HUES64 (cell line): ENCODE results near the gene RBM5.
A peak's percentile ranks its signal among the peaks of the same experiment; 100 is the strongest.

Experiments
- H3K27ac ChIP-seq: 2 replicates; pipeline ENCODE4 v1.7.0; 2013; ENCODE audit warnings: low read depth, low read length, inconsistent platforms
- H3K27me3 ChIP-seq: 2 replicates; pipeline ENCODE4 v1.6.1; 2013; ENCODE audit warnings: mild to moderate bottlenecking, low read length; ENCODE audit not compliant: insufficient read depth
- H3K36me3 ChIP-seq: 2 replicates; pipeline ENCODE4 v1.6.1; 2013; ENCODE audit warnings: mild to moderate bottlenecking, low read length; ENCODE audit not compliant: insufficient read depth
- H3K4me1 ChIP-seq: 2 replicates; pipeline ENCODE4 v1.6.1; 2013; ENCODE audit warnings: mild to moderate bottlenecking, low read length, moderate library complexity; ENCODE audit not compliant: insufficient read depth
- H3K4me3 ChIP-seq: 2 replicates; pipeline ENCODE4 v1.5.1; 2013; ENCODE audit warnings: mild to moderate bottlenecking, low read length, moderate library complexity
- H3K9ac ChIP-seq: 2 replicates; pipeline ENCODE4 v1.6.1; 2013; ENCODE audit warnings: mild to moderate bottlenecking, low read depth, low read length
- H3K9me3 ChIP-seq: 2 replicates; pipeline ENCODE4 v1.6.1; 2013; ENCODE audit warnings: low read depth, low read length; ENCODE audit not compliant: insufficient read depth
- WGBS: fragments of 150-250, 120-280 bp; methylation state at CpG from one replicate; pipeline ENCODE4 v1.1.7; 2013; ENCODE audit warnings: missing lambda C conversion rate; 5-methylcytosine and 5-hydroxymethylcytosine counted together

Gene RBM5

GRCh38 chr3:50139718-50140423, 51.2 kb downstream of the RBM5 start:
- peaks cover 24% of the 10 kb centered on the region for H3K4me1 ChIP-seq
- WGBS = 92% methylated on average over 13 of the region's 13 CpGs
- H3K27me3 ChIP-seq = no peaks in the 10 kb centered on the region
- no peaks in the 10 kb centered on the region for H3K36me3 ChIP-seq
- no peaks in the 10 kb centered on the region for H3K9me3 ChIP-seq
- no peak overlapping the region for H3K4me3 ChIP-seq
- no peak overlapping the region for H3K27ac ChIP-seq
- no peak overlapping the region for H3K9ac ChIP-seq

GRCh38 chr3:50140990-50141389, 52.3 kb downstream of the RBM5 start:
- Histone ChIP-seq H3K27ac (no peak overlapping the region), H3K36me3 (no peaks in the 10 kb centered on the region), H3K9me3 (no peaks in the 10 kb centered on the region), H3K4me3 (no peak overlapping the region), H3K27me3 (no peaks in the 10 kb centered on the region), H3K9ac (no peak overlapping the region), H3K4me1 (peaks cover 24% of the 10 kb centered on the region)
- 95% methylated on average over 12 of the region's 12 CpGs for WGBS

- peaks cover 15% of the 10 kb centered on the region for H3K4me1 ChIP-seq
- H3K9ac ChIP-seq = no peak overlapping the region
- H3K9me3 ChIP-seq = no peaks in the 10 kb centered on the region
- H3K27ac ChIP-seq = no peak overlapping the region
- no peaks in the 10 kb centered on the region for H3K27me3 ChIP-seq
- no peak overlapping the region for H3K4me3 ChIP-seq
- WGBS = 86% methylated on average over 3 of the region's 3 CpGs
- H3K36me3 ChIP-seq = no peaks in the 10 kb centered on the region
These were observed 57.7 kb downstream of the RBM5 start for GRCh38 chr3:50146316-50146901.

GRCh38 chr3:50147016-50147415, 58.3 kb downstream of the RBM5 start:
- Histone ChIP-seq H3K4me3 (no peak overlapping the region), H3K4me1 (peaks cover 20% of the 10 kb centered on the region), H3K27ac (no peak overlapping the region), H3K9me3 (no peaks in the 10 kb centered on the region), H3K36me3 (no peaks in the 10 kb centered on the region), H3K27me3 (no peaks in the 10 kb centered on the region), H3K9ac (no peak overlapping the region)
- 94% methylated on average over 7 of the region's 7 CpGs for WGBS

- no peaks in the 10 kb centered on the region for H3K36me3 ChIP-seq
- peaks cover 3% of the 10 kb centered on the region; the same call in 1 of the 2 replicates for H3K27me3 ChIP-seq
- peaks cover 20% of the 10 kb centered on the region for H3K4me1 ChIP-seq
- no peak overlapping the region for H3K27ac ChIP-seq
- H3K9me3 ChIP-seq = no peaks in the 10 kb centered on the region
- no peak overlapping the region for H3K4me3 ChIP-seq
- 93% methylated on average over 2 of the region's 2 CpGs for WGBS
- no peak overlapping the region for H3K9ac ChIP-seq
These were observed 58.7 kb downstream of the RBM5 start for GRCh38 chr3:50147447-50147846.

- Histone ChIP-seq H3K9me3 (no peaks in the 10 kb centered on the region), H3K4me3 (no peak overlapping the region), H3K9ac (no peak overlapping the region), H3K36me3 (no peaks in the 10 kb centered on the region), H3K27me3 (peaks cover 4% of the 10 kb centered on the region), H3K27ac (no peak overlapping the region), H3K4me1 (peaks cover 20% of the 10 kb centered on the region)
- WGBS = 75% methylated on average over 6 of the region's 6 CpGs
These were observed 59.1 kb downstream of the RBM5 start for GRCh38 chr3:50147861-50148260.

GRCh38 chr3:50150404-50150750, 61.7 kb downstream of the RBM5 start:
- no peaks in the 10 kb centered on the region for H3K9me3 ChIP-seq
- peaks cover 20% of the 10 kb centered on the region for H3K4me1 ChIP-seq
- H3K4me3 ChIP-seq = no peak overlapping the region
- no peak overlapping the region for H3K9ac ChIP-seq
- no peaks in the 10 kb centered on the region for H3K36me3 ChIP-seq
- no peak overlapping the region for H3K27ac ChIP-seq
- H3K27me3 ChIP-seq = peaks cover 21% of the 10 kb centered on the region
- 71% methylated on average over 1 of the region's 1 CpG for WGBS

GRCh38 chr3:50150863-50151686, 62.4 kb downstream of the RBM5 start:
- H3K9ac ChIP-seq = no peak overlapping the region
- H3K9me3 ChIP-seq = no peaks in the 10 kb centered on the region
- peaks cover 22% of the 10 kb centered on the region for H3K4me1 ChIP-seq
- WGBS = 44% methylated on average over 18 of the region's 18 CpGs
- no peaks in the 10 kb centered on the region for H3K36me3 ChIP-seq
- H3K27me3 ChIP-seq = peaks cover 27% of the 10 kb centered on the region
- H3K27ac ChIP-seq = peak overlapping the region; percentile 54
- H3K4me3 ChIP-seq = no peak overlapping the region

- WGBS = 67% methylated on average over 5 of the region's 5 CpGs
- Histone ChIP-seq H3K36me3 (no peaks in the 10 kb centered on the region), H3K4me1 (peaks cover 29% of the 10 kb centered on the region), H3K9ac (no peak overlapping the region), H3K27ac (no peak overlapping the region), H3K4me3 (no peak overlapping the region), H3K9me3 (no peaks in the 10 kb centered on the region), H3K27me3 (peaks cover 31% of the 10 kb centered on the region)
These were observed 63.0 kb downstream of the RBM5 start for GRCh38 chr3:50151728-50152127.

- H3K9ac ChIP-seq = no peak overlapping the region
- peaks cover 42% of the 10 kb centered on the region for H3K4me1 ChIP-seq
- 45% methylated on average over 9 of the region's 9 CpGs for WGBS
These were observed 65.2 kb downstream of the RBM5 start for GRCh38 chr3:50153782-50154475.

GRCh38 chr3:50154476-50154839, 65.7 kb downstream of the RBM5 start:
- H3K9me3 ChIP-seq = no peaks in the 10 kb centered on the region
- peak overlapping the region; percentile 57 for H3K4me3 ChIP-seq
- 2% methylated on average over 34 of the region's 34 CpGs for WGBS
- H3K4me1 ChIP-seq = peaks cover 46% of the 10 kb centered on the region
- H3K27ac ChIP-seq = no peak overlapping the region
- H3K27me3 ChIP-seq = peaks cover 31% of the 10 kb centered on the region
- peaks cover 5% of the 10 kb centered on the region; the same call in 1 of the 2 replicates for H3K36me3 ChIP-seq
- H3K9ac ChIP-seq = no peak overlapping the region

More at GRCh38 chr3:50153782-50154475, 65.2 kb downstream of the RBM5 start:
- H3K9me3 ChIP-seq = no peaks in the 10 kb centered on the region
- 0 out of 2 replicates have a peak, but pooled peaks cover under 1% of the 10 kb centered on the region for H3K36me3 ChIP-seq
- H3K27ac ChIP-seq = no peak overlapping the region
- H3K4me3 ChIP-seq = peak overlapping the region; percentile 57
- peaks cover 31% of the 10 kb centered on the region for H3K27me3 ChIP-seq
